Measurements from ENCODE around the gene MAP2. TPM values are rescaled to one million over a fixed set of nuclear protein-coding genes. Genes with fewer than 3 reads are reported as not detected.

Gene MAP2
- total and polyA plus RNA-seq, 2 donors (not counting 1 experiment from before 2014, with no cell fraction given) = 1.8 to 3.0 TPM

DNA sequence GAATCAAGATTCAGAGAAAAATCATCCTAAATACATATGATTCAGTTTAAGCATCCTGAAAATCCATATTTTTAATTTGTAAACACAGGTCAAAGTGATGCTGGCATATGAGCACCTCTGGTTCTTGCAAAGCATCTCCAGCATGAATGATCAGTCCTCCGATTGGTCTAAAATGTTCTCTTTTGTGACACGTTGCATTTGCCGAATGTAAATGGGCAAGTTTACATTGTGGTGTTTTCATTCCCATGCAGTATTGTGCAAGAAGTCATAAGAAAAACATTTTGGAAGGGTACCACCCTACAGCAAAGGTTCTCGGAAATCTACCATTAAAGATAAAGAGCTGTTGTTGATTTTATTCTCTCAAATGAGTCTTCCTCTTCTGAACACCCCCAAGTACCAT, 239.8 kb downstream of the MAP2 start:
- Histone ChIP-seq H4K20me1 (ENCODE audit: control insufficient read depth, insufficient read depth, low read length, poor library complexity, severe bottlenecking) (no peaks in the 10 kb centered on the region), H3K9me3 (ENCODE audit: control extremely low read depth in 1 of 3, control insufficient read depth in 2 of 3, insufficient read depth in 1 of 3, low read length in 2 of 3) (no peaks in the 10 kb centered on the region), H3K9ac (ENCODE audit: low read length) (no peak overlapping the region), H3K4me3 (ENCODE audit: control extremely low read depth in 1 of 5, extremely low read depth in 1 of 5, insufficient read depth in 1 of 5, low read depth in 2 of 5, low read length in 4 of 5) (no peak overlapping the region), H3K36me3 (replicated peaks in 1 of 2; ENCODE audit: control extremely low read depth in 1 of 2, control insufficient read depth in 1 of 2, extremely low read depth in 1 of 2, insufficient read depth in 2 of 2, low read length in 1 of 2) (no peaks in the 10 kb centered on the region), H3K4me2 (replicated peaks; ENCODE audit: low read depth, low read length, poor library complexity, severe bottlenecking) (no peak overlapping the region), H3K27ac (ENCODE audit: low read length in 2 of 2) (no peak overlapping the region), H3K27me3 (replicated peaks in 1 of 4; ENCODE audit: control extremely low read depth in 1 of 4, control insufficient read depth in 3 of 4, insufficient read depth in 4 of 4, low read length in 3 of 4) (no peaks in the 10 kb centered on the region), H3K4me1 (ENCODE audit: control insufficient read depth in 2 of 2, insufficient read depth in 2 of 2, low read length in 2 of 2) (no peaks in the 10 kb centered on the region), H3K79me2 (ENCODE audit: control insufficient read depth, insufficient read depth, low read length) (no peaks in the 10 kb centered on the region), H2AFZ (ENCODE audit: insufficient read depth, low read depth, low read length, poor library complexity, severe bottlenecking) (no peak overlapping the region)
- TF ChIP-seq, protein P1, sequence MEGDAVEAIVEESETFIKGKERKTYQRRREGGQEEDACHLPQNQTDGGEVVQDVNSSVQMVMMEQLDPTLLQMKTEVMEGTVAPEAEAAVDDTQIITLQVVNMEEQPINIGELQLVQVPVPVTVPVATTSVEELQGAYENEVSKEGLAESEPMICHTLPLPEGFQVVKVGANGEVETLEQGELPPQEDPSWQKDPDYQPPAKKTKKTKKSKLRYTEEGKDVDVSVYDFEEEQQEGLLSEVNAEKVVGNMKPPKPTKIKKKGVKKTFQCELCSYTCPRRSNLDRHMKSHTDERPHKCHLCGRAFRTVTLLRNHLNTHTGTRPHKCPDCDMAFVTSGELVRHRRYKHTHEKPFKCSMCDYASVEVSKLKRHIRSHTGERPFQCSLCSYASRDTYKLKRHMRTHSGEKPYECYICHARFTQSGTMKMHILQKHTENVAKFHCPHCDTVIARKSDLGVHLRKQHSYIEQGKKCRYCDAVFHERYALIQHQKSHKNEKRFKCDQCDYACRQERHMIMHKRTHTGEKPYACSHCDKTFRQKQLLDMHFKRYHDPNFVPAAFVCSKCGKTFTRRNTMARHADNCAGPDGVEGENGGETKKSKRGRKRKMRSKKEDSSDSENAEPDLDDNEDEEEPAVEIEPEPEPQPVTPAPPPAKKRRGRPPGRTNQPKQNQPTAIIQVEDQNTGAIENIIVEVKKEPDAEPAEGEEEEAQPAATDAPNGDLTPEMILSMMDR (IDR thresholded peaks at IDR 0.05) = no peak
- TF ChIP-seq EZH2 (IDR thresholded peaks at IDR 0.05; ENCODE audit: borderline replicate concordance, insufficient read depth, low read depth, low read length, poor library complexity, severe bottlenecking) = no peak
- DNase-seq (no peak), ATAC-seq (ENCODE audit: low read depth) (no peak)
- Mint-ChIP-seq H3K27me3 (no peaks in the 10 kb centered on the region), H3K4me1 (no peaks in the 10 kb centered on the region), H3K9me3 (ENCODE audit: insufficient read depth) (no peaks in the 10 kb centered on the region), H3K27ac (no peak overlapping the region), H3K4me3 (no peak overlapping the region)
- intact Hi-C loops (cut with micrococcal nuclease) = no loop called here
- POLR2A ChIA-PET = no interaction called here
- CTCF ChIA-PET = no interaction called here
- no CpG with 5 or more reads among the region's 4 CpGs for WGBS (ENCODE audit: insufficient coverage)

- no peaks in the 10 kb centered on the region for H3K36me3 ChIP-seq (replicated peaks in 1 of 2; ENCODE audit: control extremely low read depth in 1 of 2, control insufficient read depth in 1 of 2, extremely low read depth in 1 of 2, insufficient read depth in 2 of 2, low read length in 1 of 2)
- ChIA-PET POLR2A (no interaction called here), CTCF (no interaction called here)
- H3K4me3 ChIP-seq (ENCODE audit: control extremely low read depth in 1 of 5, extremely low read depth in 1 of 5, insufficient read depth in 1 of 5, low read depth in 2 of 5, low read length in 4 of 5) = no peak overlapping the region
- no peaks in the 10 kb centered on the region for H3K27me3 Mint-ChIP-seq
- WGBS (ENCODE audit: insufficient coverage) = no CpG with 5 or more reads among the region's 1 CpG
- no peak overlapping the region for H3K9ac ChIP-seq (ENCODE audit: low read length)
- H3K4me2 ChIP-seq (replicated peaks; ENCODE audit: low read depth, low read length, poor library complexity, severe bottlenecking) = no peak overlapping the region
- H3K27ac Mint-ChIP-seq = no peak overlapping the region
- no peaks in the 10 kb centered on the region for H4K20me1 ChIP-seq (ENCODE audit: control insufficient read depth, insufficient read depth, low read length, poor library complexity, severe bottlenecking)
- intact Hi-C loops (cut with micrococcal nuclease) = no loop called here
- H3K4me1 Mint-ChIP-seq = no peaks in the 10 kb centered on the region
- no peak overlapping the region for H3K27ac ChIP-seq (ENCODE audit: low read length in 2 of 2)
- no peaks in the 10 kb centered on the region for H3K4me1 ChIP-seq (ENCODE audit: control insufficient read depth in 2 of 2, insufficient read depth in 2 of 2, low read length in 2 of 2)
- H3K9me3 Mint-ChIP-seq (ENCODE audit: insufficient read depth) = no peaks in the 10 kb centered on the region
- TF ChIP-seq EZH2 (IDR thresholded peaks at IDR 0.05; ENCODE audit: borderline replicate concordance, insufficient read depth, low read depth, low read length, poor library complexity, severe bottlenecking) = no peak
- TF ChIP-seq, protein P1 (IDR thresholded peaks at IDR 0.05) = no peak
- H3K79me2 ChIP-seq (ENCODE audit: control insufficient read depth, insufficient read depth, low read length) = no peaks in the 10 kb centered on the region
- DNase-seq (no peak), ATAC-seq (ENCODE audit: low read depth) (no peak)
- H3K27me3 ChIP-seq (replicated peaks in 1 of 4; ENCODE audit: control extremely low read depth in 1 of 4, control insufficient read depth in 3 of 4, insufficient read depth in 4 of 4, low read length in 3 of 4) = no peaks in the 10 kb centered on the region
- no peaks in the 10 kb centered on the region for H3K9me3 ChIP-seq (ENCODE audit: control extremely low read depth in 1 of 3, control insufficient read depth in 2 of 3, insufficient read depth in 1 of 3, low read length in 2 of 3)
- H2AFZ ChIP-seq (ENCODE audit: insufficient read depth, low read depth, low read length, poor library complexity, severe bottlenecking) = no peak overlapping the region
- H3K4me3 Mint-ChIP-seq = no peak overlapping the region
Measured at GRCh38 chr2:209666296-209666695, 242.4 kb downstream of the MAP2 start.

Data from B cell (primary cell).